A549 (cell line): Measurements from ENCODE around the gene RADIL. TPM values are rescaled to one million over a fixed set of nuclear protein-coding genes. Genes with fewer than 3 reads are reported as not detected.

ENCODE experiments used
- ATAC-seq, 2 experiments: fragments of 200-7000 bp in 1 of 2; fragments of >200 bp in 1 of 2; cut with Nextera tagmentation in 1 of 2; cut with Tn5 transposase in 1 of 2; 3 replicates each; pipeline versions ENCODE4 v1.8.0 to v1.9.1; 2018 to 2020; ENCODE audit warnings: mild to moderate bottlenecking in 1 of 2, moderate library complexity in 1 of 2
- CTCF ChIA-PET: fragments of 300-600 bp; sonication (Branson Sonifier 250); formaldehyde crosslinking; extraction: SDS; loops from one replicate; lab custom pipeline; 2021; ENCODE audit warnings: antibody characterized with exemption, inconsistent platforms; lab: Yijun Ruan, JAX
- POLR2A ChIA-PET: fragments of 350-600 bp; formaldehyde crosslinking; extraction: SDS; loops from one replicate; lab custom pipeline; 2021; ENCODE audit warnings: antibody characterized with exemption, inconsistent platforms; lab: Yijun Ruan, JAX
- DNase-seq, 2 experiments: peaks; one replicate each; pipeline versions ENCODE4 v3.0.0 to v3.0.0-alpha.2; 2011 to 2016; ENCODE audit warnings: low read depth in 1 of 2, low spot score in 1 of 2
- FAIRE-seq: peaks from 2 replicates; lab custom pipeline; 2011; peaks lifted over from hg19 to GRCh38; lab: Jason Lieb, UNC
- H3K27ac ChIP-seq, 2 experiments: fragments of >200 bp; sonication (Bioruptor Twin); formaldehyde crosslinking; 3 replicates each; pipeline ENCODE4 v1.5.1; 2016 to 2017
- H3K4me1 ChIP-seq: fragments of >200 bp; sonication (Bioruptor Twin); formaldehyde crosslinking; 3 replicates; pipeline ENCODE4 v1.6.1; 2016
- H3K4me2 ChIP-seq: fragments of >200 bp; sonication (Bioruptor Twin); formaldehyde crosslinking; 3 replicates; pipeline ENCODE4 v1.6.1; 2016
- H3K4me3 ChIP-seq: fragments of >200 bp; sonication (Bioruptor Twin); formaldehyde crosslinking; 3 replicates; pipeline ENCODE4 v1.5.1; 2016
- H3K9me3 ChIP-seq: fragments of >200 bp; sonication (Bioruptor Twin); formaldehyde crosslinking; 3 replicates; pipeline ENCODE4 v1.6.1; 2016
- EP300 ChIP-seq, 2 experiments: fragments of >200 bp; sonication (Bioruptor Twin); formaldehyde crosslinking; IDR thresholded peaks; 2 replicates in 1 of 2; 3 replicates in 1 of 2; pipeline ENCODE4 v1.6.1; 2016 to 2017
- FOSB ChIP-seq: fragments of 250-450 bp; sonication (Bioruptor Pico); IDR thresholded peaks from 2 replicates; pipeline ENCODE4 v1.5.0; 2020; ENCODE audit warnings: mild to moderate bottlenecking, moderate library complexity
- FOXS1 ChIP-seq: fragments of 250-450 bp; sonication (Bioruptor Pico); IDR thresholded peaks from 2 replicates; pipeline ENCODE4 v1.5.0; 2020; ENCODE audit warnings: mild to moderate bottlenecking, moderate library complexity
- GATA3 ChIP-seq: IDR thresholded peaks from 2 replicates; pipeline ENCODE4 v1.6.1; 2012; ENCODE audit warnings: borderline replicate concordance
- HDAC2 ChIP-seq: fragments of 200-600 bp; sonication (generic); IDR thresholded peaks from 2 replicates; pipeline ENCODE4 v1.6.1; 2016
- HEYL ChIP-seq: fragments of 250-450 bp; sonication (Bioruptor Pico); IDR thresholded peaks from 2 replicates; pipeline ENCODE4 v1.8.0; 2021; ENCODE audit warnings: mild to moderate bottlenecking, moderate library complexity
- HOXA7 ChIP-seq: fragments of 250-450 bp; sonication (Bioruptor Pico); IDR thresholded peaks from 2 replicates; pipeline ENCODE4 v1.5.0; 2020; ENCODE audit warnings: mild to moderate bottlenecking, moderate library complexity
- JUNB ChIP-seq: fragments of >200 bp; sonication (Bioruptor Twin); formaldehyde crosslinking; IDR thresholded peaks from 2 replicates; pipeline ENCODE4 v1.6.1; 2016
- KDM1A ChIP-seq: fragments of 200-600 bp; sonication (generic); IDR thresholded peaks from 2 replicates; pipeline ENCODE4 v1.6.1; 2016; ENCODE audit warnings: low read depth, mild to moderate bottlenecking
- MAX ChIP-seq: IDR thresholded peaks from 2 replicates; pipeline ENCODE4 v1.6.1; 2012
- MAZ ChIP-seq: fragments of 150-350 bp; IDR thresholded peaks from 2 replicates; pipeline ENCODE4 v1.6.1; 2014; ENCODE audit warnings: antibody characterized with exemption, low read depth, low read length, borderline replicate concordance
- PHF8 ChIP-seq: fragments of 200-600 bp; sonication (generic); IDR thresholded peaks from 2 replicates; pipeline ENCODE4 v1.6.1; 2016; ENCODE audit warnings: low read depth, mild to moderate bottlenecking, antibody characterized with exemption, moderate library complexity, borderline replicate concordance
- POLR2A ChIP-seq: IDR thresholded peaks from 2 replicates; pipeline ENCODE4 v1.6.1; 2012; ENCODE audit warnings: mild to moderate bottlenecking, low read length
- POLR2AphosphoS2 ChIP-seq: conservative IDR thresholded peaks from 2 replicates; pipeline ENCODE4 v1.6.1; 2012; ENCODE audit warnings: low read length, improper control_type of control experiment, inconsistent platforms
- RNF2 ChIP-seq: fragments of 200-600 bp; sonication (generic); IDR thresholded peaks from 2 replicates; pipeline ENCODE4 v1.6.1; 2016; ENCODE audit warnings: low read depth, mild to moderate bottlenecking, antibody characterized with exemption, moderate library complexity, borderline replicate concordance
- TP53 ChIP-seq: fragments of 250-450 bp; sonication (Bioruptor Pico); IDR thresholded peaks from 2 replicates; pipeline ENCODE4 v1.5.0; 2021; ENCODE audit warnings: mild to moderate bottlenecking, moderate library complexity
- ZFP36 ChIP-seq: fragments of 450-650 bp; IDR thresholded peaks from 2 replicates; pipeline ENCODE4 v1.6.1; 2014; ENCODE audit warnings: borderline replicate concordance; ENCODE audit not compliant: partially characterized antibody
- ZNF302 ChIP-seq: fragments of 250-450 bp; sonication (Bioruptor Pico); IDR thresholded peaks from 2 replicates; pipeline ENCODE4 v1.9.0; 2021; ENCODE audit warnings: inconsistent platforms, mild to moderate bottlenecking, moderate library complexity
- WGBS: methylation state at CpG from one replicate; pipeline ENCODE4 v1.1.6; 2017; ENCODE audit errors: missing lambda C conversion rate; 5-methylcytosine and 5-hydroxymethylcytosine counted together
- polyA plus RNA-seq, 4 experiments: library from polyadenylated mRNA; depleted of rRNA in 3 of 4; stranded (reverse); fragments of >200 nt; fragmentation: RNase III in 1 of 4; extraction: RNeasy Plus Mini Kit Qiagen cat#74134 plus additional on column Dnase treatment in 1 of 4; gene quantifications; 2 replicates in 3 of 4; 3 replicates in 1 of 4; pipeline ENCODE4 v1.2.3, GENCODE V29; 2011 to 2017
- TF ChIP-seq, protein P1 (sequence below): fragments of >200 bp; sonication (Bioruptor Twin); formaldehyde crosslinking; IDR thresholded peaks from 3 replicates; pipeline ENCODE4 v1.5.1; 2016
- TF ChIP-seq, protein P2 (sequence below): IDR thresholded peaks from 2 replicates; pipeline ENCODE4 v1.6.1; 2012
- TF ChIP-seq, protein P3 (sequence below): fragments of 450-650 bp; IDR thresholded peaks from 2 replicates; pipeline ENCODE4 v1.6.1; 2014; ENCODE audit warnings: antibody characterized with exemption
- TF ChIP-seq, protein P4 (sequence below): fragments of >200 bp; sonication (Bioruptor Twin); formaldehyde crosslinking; IDR thresholded peaks from 2 replicates; pipeline ENCODE4 v1.6.1; 2016

Gene RADIL
- polyA plus RNA-seq, 2 of the 4 experiments (the other 2 are of a cell fraction), result 1.0 to 1.1 TPM

- no peak overlapping the region for H3K27ac ChIP-seq
- ChIA-PET CTCF (interaction anchor here (0.6 to 5.3 kb wide), 16 partner anchors 8 to 383 kb away, joined by 3 to 24 read pairs (median 3); partner anchors contain the start of gene RADIL), POLR2A (interaction anchor here (0.7 kb wide), 2 partner anchors 16 to 182 kb away, joined by 3 read pairs; partner anchors contain the start of gene AP5Z1)
- H3K4me3 ChIP-seq, result no peak overlapping the region
- H3K4me2 ChIP-seq, result no peak overlapping the region
- no peak for TF ChIP-seq GATA3
- no peak for TF ChIP-seq ZFP36
- TF ChIP-seq EP300 (IDR thresholded peaks at IDR 0.05), result no peak
- TF ChIP-seq, protein P1, sequence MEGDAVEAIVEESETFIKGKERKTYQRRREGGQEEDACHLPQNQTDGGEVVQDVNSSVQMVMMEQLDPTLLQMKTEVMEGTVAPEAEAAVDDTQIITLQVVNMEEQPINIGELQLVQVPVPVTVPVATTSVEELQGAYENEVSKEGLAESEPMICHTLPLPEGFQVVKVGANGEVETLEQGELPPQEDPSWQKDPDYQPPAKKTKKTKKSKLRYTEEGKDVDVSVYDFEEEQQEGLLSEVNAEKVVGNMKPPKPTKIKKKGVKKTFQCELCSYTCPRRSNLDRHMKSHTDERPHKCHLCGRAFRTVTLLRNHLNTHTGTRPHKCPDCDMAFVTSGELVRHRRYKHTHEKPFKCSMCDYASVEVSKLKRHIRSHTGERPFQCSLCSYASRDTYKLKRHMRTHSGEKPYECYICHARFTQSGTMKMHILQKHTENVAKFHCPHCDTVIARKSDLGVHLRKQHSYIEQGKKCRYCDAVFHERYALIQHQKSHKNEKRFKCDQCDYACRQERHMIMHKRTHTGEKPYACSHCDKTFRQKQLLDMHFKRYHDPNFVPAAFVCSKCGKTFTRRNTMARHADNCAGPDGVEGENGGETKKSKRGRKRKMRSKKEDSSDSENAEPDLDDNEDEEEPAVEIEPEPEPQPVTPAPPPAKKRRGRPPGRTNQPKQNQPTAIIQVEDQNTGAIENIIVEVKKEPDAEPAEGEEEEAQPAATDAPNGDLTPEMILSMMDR, result peak; percentile 32
- no peak for TF ChIP-seq PHF8
- peak in 1 of 2 experiments; percentile 64 for DNase-seq
- 92% methylated on average over 29 of the region's 50 CpGs for WGBS
- no peaks in the 10 kb centered on the region for H3K9me3 ChIP-seq
- ATAC-seq, result peak; percentile 17 to 74; a peak in 3 of 6 replicates
- no peaks in the 10 kb centered on the region for H3K4me1 ChIP-seq
- no peak for FAIRE-seq
These were observed 91.6 kb downstream of the RADIL start for GRCh38 chr7:4791738-4792536.

DNA sequence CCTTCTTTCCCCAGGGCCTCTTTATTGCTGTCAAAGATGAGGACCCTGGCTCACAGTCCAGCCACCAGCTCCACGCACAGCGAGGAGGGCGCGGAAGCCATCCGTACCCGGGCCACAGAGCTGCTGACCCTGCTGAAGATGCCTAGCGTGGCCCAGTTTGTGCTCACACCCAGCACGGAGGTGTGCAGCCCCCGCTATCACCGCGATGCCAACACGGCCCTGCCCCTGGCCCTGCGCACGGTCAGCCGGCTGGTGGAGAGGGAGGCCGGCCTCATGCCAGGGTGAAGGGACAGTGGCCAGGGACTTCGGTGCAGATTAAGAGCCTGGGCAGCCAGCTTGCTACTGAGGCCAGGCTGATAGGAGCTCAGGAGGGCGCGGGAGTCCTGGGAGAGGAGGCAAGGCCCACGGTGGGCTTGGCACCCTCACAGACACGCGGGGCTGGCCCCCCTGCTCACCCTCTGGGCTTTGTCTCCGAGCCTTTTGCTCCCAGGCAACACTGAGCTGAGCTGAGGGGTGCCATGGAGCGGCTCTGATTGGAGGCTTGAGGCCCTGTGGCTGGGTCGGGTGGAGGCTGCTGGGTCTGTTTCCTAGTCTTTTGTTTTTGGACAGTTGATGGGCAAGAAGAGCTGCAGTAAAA, 92.3 kb downstream of the RADIL start:
- Histone ChIP-seq H3K9me3 (no peaks in the 10 kb centered on the region), H3K27ac (no peak overlapping the region), H3K4me3 (no peak overlapping the region), H3K4me2 (no peak overlapping the region), H3K4me1 (no peaks in the 10 kb centered on the region)
- ATAC-seq, result no peak
- FAIRE-seq, result no peak
- ChIA-PET POLR2A (interaction anchor here (0.7 kb wide), 1 partner anchor 16 kb away, joined by 3 read pairs; the partner anchor contains the start of gene AP5Z1), CTCF (interaction anchor here (0.6 to 5.3 kb wide), 10 partner anchors 9 to 377 kb away, joined by 3 to 24 read pairs (median 4); partner anchors contain the start of gene RADIL)
- TF ChIP-seq HDAC2, result no peak
- TF ChIP-seq, protein P2, sequence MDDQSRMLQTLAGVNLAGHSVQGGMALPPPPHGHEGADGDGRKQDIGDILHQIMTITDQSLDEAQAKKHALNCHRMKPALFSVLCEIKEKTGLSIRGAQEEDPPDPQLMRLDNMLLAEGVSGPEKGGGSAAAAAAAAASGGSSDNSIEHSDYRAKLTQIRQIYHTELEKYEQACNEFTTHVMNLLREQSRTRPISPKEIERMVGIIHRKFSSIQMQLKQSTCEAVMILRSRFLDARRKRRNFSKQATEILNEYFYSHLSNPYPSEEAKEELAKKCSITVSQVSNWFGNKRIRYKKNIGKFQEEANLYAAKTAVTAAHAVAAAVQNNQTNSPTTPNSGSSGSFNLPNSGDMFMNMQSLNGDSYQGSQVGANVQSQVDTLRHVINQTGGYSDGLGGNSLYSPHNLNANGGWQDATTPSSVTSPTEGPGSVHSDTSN, result no peak
- no peak for DNase-seq
- 97% methylated on average over 15 of the region's 25 CpGs for WGBS

GRCh38 chr7:4790516-4790991, 93.0 kb downstream of the RADIL start:
- H3K4me3 ChIP-seq, result no peak overlapping the region
- POLR2A ChIA-PET, result no interaction called here
- 97% methylated on average over 13 of the region's 24 CpGs for WGBS
- TF ChIP-seq MAX (no peak), ZNF302 (CRISPR knock-in tag) (no peak), HOXA7 (CRISPR knock-in tag) (no peak), EP300 (IDR thresholded peaks at IDR 0.05) (no peak), TP53 (no peak), KDM1A (no peak), HEYL (CRISPR knock-in tag) (no peak), POLR2A (no peak), FOSB (CRISPR knock-in tag) (no peak), RNF2 (no peak), PHF8 (no peak), FOXS1 (no peak), POLR2AphosphoS2 (no peak), MAZ (no peak), JUNB (no peak)
- TF ChIP-seq, protein P2, result no peak
- TF ChIP-seq, protein P3, sequence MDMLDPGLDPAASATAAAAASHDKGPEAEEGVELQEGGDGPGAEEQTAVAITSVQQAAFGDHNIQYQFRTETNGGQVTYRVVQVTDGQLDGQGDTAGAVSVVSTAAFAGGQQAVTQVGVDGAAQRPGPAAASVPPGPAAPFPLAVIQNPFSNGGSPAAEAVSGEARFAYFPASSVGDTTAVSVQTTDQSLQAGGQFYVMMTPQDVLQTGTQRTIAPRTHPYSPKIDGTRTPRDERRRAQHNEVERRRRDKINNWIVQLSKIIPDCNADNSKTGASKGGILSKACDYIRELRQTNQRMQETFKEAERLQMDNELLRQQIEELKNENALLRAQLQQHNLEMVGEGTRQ, result no peak
- TF ChIP-seq, protein P4, sequence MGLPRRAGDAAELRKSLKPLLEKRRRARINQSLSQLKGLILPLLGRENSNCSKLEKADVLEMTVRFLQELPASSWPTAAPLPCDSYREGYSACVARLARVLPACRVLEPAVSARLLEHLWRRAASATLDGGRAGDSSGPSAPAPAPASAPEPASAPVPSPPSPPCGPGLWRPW, result no peak
- TF ChIP-seq, all 56 proteins: peak for 0
- no peak for ATAC-seq
- no peaks in the 10 kb centered on the region for H3K4me1 ChIP-seq
- H3K27ac ChIP-seq, result no peak overlapping the region
- H3K4me2 ChIP-seq, result no peak overlapping the region
- FAIRE-seq, result no peak
- CTCF ChIA-PET, result interaction anchor here (1.1 to 5.3 kb wide), 5 partner anchors 8 to 95 kb away, joined by 3 to 28 read pairs (median 13); partner anchors contain the start of gene RADIL
- H3K9me3 ChIP-seq, result no peaks in the 10 kb centered on the region
- no peak for DNase-seq
